Measurements from ENCODE around the gene NT5C1A.
A peak's percentile ranks its signal among the peaks of the same experiment; 100 is the strongest.

NT5C1A gene

GRCh38 chr1:39628807-39629350, 43.0 kb downstream of the NT5C1A start:
- Histone ChIP-seq H3K9ac (ENCODE audit: low read length in 2 of 2) (no peak overlapping the region), H3K27ac (ENCODE audit: low read length) (no peak overlapping the region), H3K9me3 (ENCODE audit: control insufficient read depth in 2 of 2, low read length in 2 of 2) (no peaks in the 10 kb centered on the region), H3K4me3 (ENCODE audit: low read length in 2 of 2) (no peak overlapping the region), H3K4me1 (ENCODE audit: control insufficient read depth, insufficient read depth, low read length) (peaks cover 28% of the 10 kb centered on the region), H3K36me3 (ENCODE audit: control insufficient read depth in 2 of 2, insufficient read depth in 2 of 2, low read length in 2 of 2) (peaks cover 2 to 5% of the 10 kb centered on the region in 2 donors), H3K27me3 (ENCODE audit: control insufficient read depth in 1 of 2, insufficient read depth in 2 of 2, low read length in 2 of 2) (peaks cover 5 to 6% of the 10 kb centered on the region in 2 donors)

- Histone ChIP-seq H3K27ac (ENCODE audit: low read length) (no peak overlapping the region), H3K27me3 (ENCODE audit: control insufficient read depth in 1 of 2, insufficient read depth in 2 of 2, low read length in 2 of 2) (peaks cover 0 to 3% of the 10 kb centered on the region in 2 donors), H3K36me3 (ENCODE audit: control insufficient read depth in 2 of 2, insufficient read depth in 2 of 2, low read length in 2 of 2) (peaks cover 2 to 5% of the 10 kb centered on the region in 2 donors), H3K9me3 (ENCODE audit: control insufficient read depth in 2 of 2, low read length in 2 of 2) (no peaks in the 10 kb centered on the region), H3K9ac (ENCODE audit: low read length in 2 of 2) (no peak overlapping the region), H3K4me1 (ENCODE audit: control insufficient read depth, insufficient read depth, low read length) (peaks cover 25% of the 10 kb centered on the region), H3K4me3 (ENCODE audit: low read length in 2 of 2) (no peak overlapping the region)
Observed at GRCh38 chr1:39626646-39627045, 45.3 kb downstream of the NT5C1A start.

- H3K27ac ChIP-seq (ENCODE audit: low read length), result peak overlapping the region; percentile 46
- no peak overlapping the region for H3K9ac ChIP-seq (ENCODE audit: low read length in 2 of 2)
- no peak overlapping the region for H3K4me3 ChIP-seq (ENCODE audit: low read length in 2 of 2)
- H3K36me3 ChIP-seq (ENCODE audit: control insufficient read depth in 2 of 2, insufficient read depth in 2 of 2, low read length in 2 of 2), result peaks cover 2 to 5% of the 10 kb centered on the region in 2 donors
- H3K4me1 ChIP-seq (ENCODE audit: control insufficient read depth, insufficient read depth, low read length), result peaks cover 25% of the 10 kb centered on the region
- H3K9me3 ChIP-seq (ENCODE audit: control insufficient read depth in 2 of 2, low read length in 2 of 2), result no peaks in the 10 kb centered on the region
- H3K27me3 ChIP-seq (ENCODE audit: control insufficient read depth in 1 of 2, insufficient read depth in 2 of 2, low read length in 2 of 2), result peaks cover 0 to 3% of the 10 kb centered on the region in 2 donors
Observed at GRCh38 chr1:39625462-39626273, 46.2 kb downstream of the NT5C1A start.

GRCh38 chr1:39625009-39625408, 46.9 kb downstream of the NT5C1A start:
- peaks cover 0 to 3% of the 10 kb centered on the region in 2 donors for H3K27me3 ChIP-seq (ENCODE audit: control insufficient read depth in 1 of 2, insufficient read depth in 2 of 2, low read length in 2 of 2)
- H3K4me1 ChIP-seq (ENCODE audit: control insufficient read depth, insufficient read depth, low read length), result peaks cover 25% of the 10 kb centered on the region
- no peaks in the 10 kb centered on the region for H3K9me3 ChIP-seq (ENCODE audit: control insufficient read depth in 2 of 2, low read length in 2 of 2)
- H3K9ac ChIP-seq (ENCODE audit: low read length in 2 of 2), result no peak overlapping the region
- H3K27ac ChIP-seq (ENCODE audit: low read length), result peak overlapping the region; percentile 37
- H3K36me3 ChIP-seq (ENCODE audit: control insufficient read depth in 2 of 2, insufficient read depth in 2 of 2, low read length in 2 of 2), result peaks cover 2 to 4% of the 10 kb centered on the region in 2 donors
- no peak overlapping the region for H3K4me3 ChIP-seq (ENCODE audit: low read length in 2 of 2)

- H3K4me3 ChIP-seq (ENCODE audit: low read length in 2 of 2), result no peak overlapping the region
- H3K36me3 ChIP-seq (ENCODE audit: control insufficient read depth in 2 of 2, insufficient read depth in 2 of 2, low read length in 2 of 2), result peaks cover 0 to 4% of the 10 kb centered on the region in 2 donors
- H3K9me3 ChIP-seq (ENCODE audit: control insufficient read depth in 2 of 2, low read length in 2 of 2), result no peaks in the 10 kb centered on the region
- H3K4me1 ChIP-seq (ENCODE audit: control insufficient read depth, insufficient read depth, low read length), result peaks cover 25% of the 10 kb centered on the region
- H3K27ac ChIP-seq (ENCODE audit: low read length), result no peak overlapping the region
- H3K27me3 ChIP-seq (ENCODE audit: control insufficient read depth in 1 of 2, insufficient read depth in 2 of 2, low read length in 2 of 2), result peaks cover 0 to 3% of the 10 kb centered on the region in 2 donors
- no peak overlapping the region for H3K9ac ChIP-seq (ENCODE audit: low read length in 2 of 2)
Observed at GRCh38 chr1:39623053-39623452, 48.9 kb downstream of the NT5C1A start.

- Histone ChIP-seq H3K4me1 (ENCODE audit: control insufficient read depth, insufficient read depth, low read length) (peaks cover 25% of the 10 kb centered on the region), H3K27me3 (ENCODE audit: control insufficient read depth in 1 of 2, insufficient read depth in 2 of 2, low read length in 2 of 2) (peaks cover 0 to 3% of the 10 kb centered on the region in 2 donors), H3K9ac (ENCODE audit: low read length in 2 of 2) (no peak overlapping the region), H3K27ac (ENCODE audit: low read length) (no peak overlapping the region), H3K9me3 (ENCODE audit: control insufficient read depth in 2 of 2, low read length in 2 of 2) (no peaks in the 10 kb centered on the region), H3K36me3 (ENCODE audit: control insufficient read depth in 2 of 2, insufficient read depth in 2 of 2, low read length in 2 of 2) (peaks cover 0 to 4% of the 10 kb centered on the region in 2 donors), H3K4me3 (ENCODE audit: low read length in 2 of 2) (no peak overlapping the region)
Observed at GRCh38 chr1:39622427-39622826, 49.5 kb downstream of the NT5C1A start.

GRCh38 chr1:39620659-39621165, 51.2 kb downstream of the NT5C1A start:
- H3K27ac ChIP-seq (ENCODE audit: low read length), result no peak overlapping the region
- H3K4me3 ChIP-seq (ENCODE audit: low read length in 2 of 2), result no peak overlapping the region
- H3K9me3 ChIP-seq (ENCODE audit: control insufficient read depth in 2 of 2, low read length in 2 of 2), result no peaks in the 10 kb centered on the region
- H3K9ac ChIP-seq (ENCODE audit: low read length in 2 of 2), result no peak overlapping the region
- peaks cover 0 to 3% of the 10 kb centered on the region in 2 donors for H3K27me3 ChIP-seq (ENCODE audit: control insufficient read depth in 1 of 2, insufficient read depth in 2 of 2, low read length in 2 of 2)
- H3K36me3 ChIP-seq (ENCODE audit: control insufficient read depth in 2 of 2, insufficient read depth in 2 of 2, low read length in 2 of 2), result no peaks in the 10 kb centered on the region
- H3K4me1 ChIP-seq (ENCODE audit: control insufficient read depth, insufficient read depth, low read length), result peaks cover 15% of the 10 kb centered on the region

GRCh38 chr1:39617488-39618049, 54.3 kb downstream of the NT5C1A start:
- Histone ChIP-seq H3K9me3 (ENCODE audit: control insufficient read depth in 2 of 2, low read length in 2 of 2) (no peaks in the 10 kb centered on the region), H3K4me3 (ENCODE audit: low read length in 2 of 2) (no peak overlapping the region), H3K27me3 (ENCODE audit: control insufficient read depth in 1 of 2, insufficient read depth in 2 of 2, low read length in 2 of 2) (no peaks in the 10 kb centered on the region), H3K27ac (ENCODE audit: low read length) (no peak overlapping the region), H3K36me3 (ENCODE audit: control insufficient read depth in 2 of 2, insufficient read depth in 2 of 2, low read length in 2 of 2) (no peaks in the 10 kb centered on the region), H3K9ac (ENCODE audit: low read length in 2 of 2) (no peak overlapping the region), H3K4me1 (ENCODE audit: control insufficient read depth, insufficient read depth, low read length) (no peaks in the 10 kb centered on the region)

- no peak overlapping the region for H3K4me3 ChIP-seq (ENCODE audit: low read length in 2 of 2)
- no peaks in the 10 kb centered on the region for H3K36me3 ChIP-seq (ENCODE audit: control insufficient read depth in 2 of 2, insufficient read depth in 2 of 2, low read length in 2 of 2)
- H3K27ac ChIP-seq (ENCODE audit: low read length), result no peak overlapping the region
- H3K4me1 ChIP-seq (ENCODE audit: control insufficient read depth, insufficient read depth, low read length), result peaks cover 1% of the 10 kb centered on the region
- H3K27me3 ChIP-seq (ENCODE audit: control insufficient read depth in 1 of 2, insufficient read depth in 2 of 2, low read length in 2 of 2), result no peaks in the 10 kb centered on the region
- H3K9ac ChIP-seq (ENCODE audit: low read length in 2 of 2), result no peak overlapping the region
- no peaks in the 10 kb centered on the region for H3K9me3 ChIP-seq (ENCODE audit: control insufficient read depth in 2 of 2, low read length in 2 of 2)
Observed at GRCh38 chr1:39615086-39615673, 56.7 kb downstream of the NT5C1A start.

GRCh38 chr1:39614488-39614887, 57.4 kb downstream of the NT5C1A start:
- Histone ChIP-seq H3K4me3 (ENCODE audit: low read length in 2 of 2) (no peak overlapping the region), H3K9ac (ENCODE audit: low read length in 2 of 2) (no peak overlapping the region), H3K4me1 (ENCODE audit: control insufficient read depth, insufficient read depth, low read length) (peaks cover 2% of the 10 kb centered on the region), H3K27ac (ENCODE audit: low read length) (no peak overlapping the region), H3K36me3 (ENCODE audit: control insufficient read depth in 2 of 2, insufficient read depth in 2 of 2, low read length in 2 of 2) (no peaks in the 10 kb centered on the region), H3K9me3 (ENCODE audit: control insufficient read depth in 2 of 2, low read length in 2 of 2) (no peaks in the 10 kb centered on the region), H3K27me3 (ENCODE audit: control insufficient read depth in 1 of 2, insufficient read depth in 2 of 2, low read length in 2 of 2) (peaks cover 0 to under 1% of the 10 kb centered on the region in 2 donors)

Measured in stomach smooth muscle (tissue), 2 donors.